Islet of Langerhans (tissue), 1 donor: ENCODE measurements around the gene NFS1.

Experiments
- FAIRE-seq: peaks from one replicate; lab custom pipeline; 2011; peaks lifted over from hg19 to GRCh38; lab: Jason Lieb, UNC

The NFS1 gene

GRCh38 chr20:35637276-35637675 is 61.9 kb downstream of the NFS1 start:
- FAIRE-seq, result no peak

GRCh38 chr20:35636095-35636494 is 63.1 kb downstream of the NFS1 start:
- FAIRE-seq, result no peak

- no peak for FAIRE-seq
Measured at GRCh38 chr20:35635652-35636051, 63.5 kb downstream of the NFS1 start.

GRCh38 chr20:35632539-35633115 is 66.5 kb downstream of the NFS1 start:
- FAIRE-seq, result no peak

GRCh38 chr20:35630636-35631035 is 68.5 kb downstream of the NFS1 start:
- no peak for FAIRE-seq

- FAIRE-seq, result no peak
Measured at GRCh38 chr20:35629427-35630145, 69.6 kb downstream of the NFS1 start.

GRCh38 chr20:35627121-35627520 is 72.0 kb downstream of the NFS1 start:
- no peak for FAIRE-seq

- FAIRE-seq, result no peak
Measured at GRCh38 chr20:35626386-35627001, 72.7 kb downstream of the NFS1 start.

GRCh38 chr20:35625584-35626385 is 73.4 kb downstream of the NFS1 start:
- no peak for FAIRE-seq

- FAIRE-seq, result no peak
Measured at GRCh38 chr20:35621560-35621946, 77.6 kb downstream of the NFS1 start.

- no peak for FAIRE-seq
Measured at GRCh38 chr20:35620818-35621559, 78.2 kb downstream of the NFS1 start.

- FAIRE-seq, result no peak
Measured at GRCh38 chr20:35619196-35620095, 79.7 kb downstream of the NFS1 start.

- FAIRE-seq, result no peak
Measured at GRCh38 chr20:35618263-35619131, 80.7 kb downstream of the NFS1 start.
